Tibial nerve (tissue), 4 donors: ENCODE results near the gene TMPRSS11E.

ENCODE experiments used
- CTCF ChIP-seq, 5 experiments: fragments of 200-600 bp in 3 of 5; fragments of 450-650 bp in 2 of 5; sonication (generic) in 3 of 5; IDR thresholded peaks; one replicate each; pipeline ENCODE4 v1.5.1; 2016 to 2019; ENCODE audit warnings: antibody characterized with exemption in 5 of 5, mild to moderate bottlenecking in 3 of 5, moderate library complexity in 2 of 5
- EP300 ChIP-seq, 2 donors: sonication (generic); formaldehyde crosslinking; IDR thresholded peaks; one replicate each; pipeline ENCODE4 v1.6.1; 2017; ENCODE audit warnings: antibody characterized with exemption in 2 of 2, mild to moderate bottlenecking in 1 of 2

- TF ChIP-seq CTCF (IDR thresholded peaks at IDR 0.05), result no peak
- no peak for TF ChIP-seq EP300 (IDR thresholded peaks at IDR 0.05)
Measured at GRCh38 chr4:68476191-68476590, 28.9 kb downstream of the TMPRSS11E start.
